ENCODE measurements around the gene FLNB. TPM values are rescaled to one million over a fixed set of nuclear protein-coding genes. Genes with fewer than 3 reads are reported as not detected.

FLNB gene
- total and polyA plus RNA-seq, 9 of the 15 experiments (the other 6 are each of a cell fraction or from before 2014, with no cell fraction given): 9.4 to 48.1 (median 25.6) TPM

DNA sequence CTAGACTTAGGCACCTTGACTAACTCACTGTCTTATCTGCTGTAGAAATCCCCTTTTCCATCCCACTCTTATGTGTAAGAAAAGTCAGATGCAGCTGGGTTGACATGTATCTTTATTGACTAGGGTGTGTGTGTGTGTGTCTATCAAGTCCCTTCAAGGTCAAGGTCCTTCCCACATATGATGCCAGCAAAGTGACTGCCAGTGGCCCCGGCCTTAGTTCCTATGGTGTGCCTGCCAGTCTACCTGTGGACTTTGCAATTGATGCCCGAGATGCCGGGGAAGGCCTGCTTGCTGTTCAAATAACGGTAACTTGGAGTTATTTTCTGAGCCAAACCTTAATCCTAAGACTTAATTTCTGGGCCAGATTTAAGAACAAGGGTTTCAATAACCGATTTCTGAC, 126.2 kb downstream of the FLNB start:
- DNase-seq (ENCODE audit: extremely low read depth in 1 of 4, low spot score in 3 of 4) (no peak), FAIRE-seq (no peak), ATAC-seq (no peak)
- Histone ChIP-seq H3K9me1 (ENCODE audit: control insufficient read depth, insufficient read depth, low read length) (no peaks in the 10 kb centered on the region), H3K4me1 (replicated peaks in 1 of 2; ENCODE audit: control insufficient read depth in 2 of 2, insufficient read depth in 2 of 2, low read length in 2 of 2) (peaks cover 0 to 3% of the 10 kb centered on the region in 2 experiments; a peak in 1 of 5 replicates), H3K27me3 (ENCODE audit: control insufficient read depth in 2 of 2, insufficient read depth in 2 of 2, low read length in 2 of 2) (no peaks in the 10 kb centered on the region), H3K36me3 (ENCODE audit: control insufficient read depth, insufficient read depth, low read length) (peaks cover 49% of the 10 kb centered on the region; the same call in 2 of the 3 replicates), H2AFZ (ENCODE audit: low read depth, low read length) (no peak overlapping the region), H3K4me3 (no peak overlapping the region), H3K9me3 (replicated peaks; ENCODE audit: control insufficient read depth, insufficient read depth, low read depth, low read length) (no peaks in the 10 kb centered on the region), H3K4me2 (ENCODE audit: insufficient read depth, low read length) (no peak overlapping the region), H3K9ac (ENCODE audit: insufficient read depth in 1 of 2, low read depth in 2 of 2, low read length in 2 of 2) (no peak overlapping the region), H3K79me2 (ENCODE audit: control insufficient read depth, insufficient read depth, low read length) (no peaks in the 10 kb centered on the region), H3K27ac (ENCODE audit: extremely low read depth, low read depth, low read length) (no peak overlapping the region), H4K20me1 (replicated peaks; ENCODE audit: control insufficient read depth, insufficient read depth, low read length) (no peaks in the 10 kb centered on the region)
- ChIA-PET POLR2A (no interaction called here), CTCF (ENCODE audit: low intra/inter-chr PET ratio) (no interaction called here)
- TF ChIP-seq, protein P1, sequence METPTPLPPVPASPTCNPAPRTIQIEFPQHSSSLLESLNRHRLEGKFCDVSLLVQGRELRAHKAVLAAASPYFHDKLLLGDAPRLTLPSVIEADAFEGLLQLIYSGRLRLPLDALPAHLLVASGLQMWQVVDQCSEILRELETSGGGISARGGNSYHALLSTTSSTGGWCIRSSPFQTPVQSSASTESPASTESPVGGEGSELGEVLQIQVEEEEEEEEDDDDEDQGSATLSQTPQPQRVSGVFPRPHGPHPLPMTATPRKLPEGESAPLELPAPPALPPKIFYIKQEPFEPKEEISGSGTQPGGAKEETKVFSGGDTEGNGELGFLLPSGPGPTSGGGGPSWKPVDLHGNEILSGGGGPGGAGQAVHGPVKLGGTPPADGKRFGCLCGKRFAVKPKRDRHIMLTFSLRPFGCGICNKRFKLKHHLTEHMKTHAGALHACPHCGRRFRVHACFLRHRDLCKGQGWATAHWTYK (CRISPR knock-in tag; IDR thresholded peaks at IDR 0.05): no peak
- TF ChIP-seq ZNF175 (CRISPR knock-in tag; IDR thresholded peaks at IDR 0.05; ENCODE audit: low read depth) (no peak), FOXM1 (IDR thresholded peaks at IDR 0.05; ENCODE audit: low read depth) (no peak), FOXM1 (CRISPR knock-in tag; IDR thresholded peaks at IDR 0.05; ENCODE audit: low read depth) (no peak), HMBOX1 (IDR thresholded peaks at IDR 0.05) (no peak), ZNF778 (CRISPR knock-in tag; IDR thresholded peaks at IDR 0.05) (no peak), HEY1 (CRISPR knock-in tag; IDR thresholded peaks at IDR 0.05; ENCODE audit: borderline replicate concordance) (no peak), PTRF (tag; IDR thresholded peaks at IDR 0.05) (no peak), ZNF785 (CRISPR knock-in tag; IDR thresholded peaks at IDR 0.05) (no peak), ZNF274 (IDR thresholded peaks at IDR 0.05; ENCODE audit: borderline replicate concordance, low read depth, low read length) (no peak), ATF7 (IDR thresholded peaks at IDR 0.05) (no peak), DNMT1 (IDR thresholded peaks at IDR 0.05) (no peak), NR3C1 (CRISPR knock-in tag; IDR thresholded peaks at IDR 0.05) (no peak)
- in situ Hi-C loops (cut with MboI) (no loop called here), intact Hi-C loops (cut with micrococcal nuclease) (no loop called here)
- 83% methylated on average over 4 of the region's 5 CpGs for WGBS (ENCODE audit: insufficient coverage, low coverage, missing lambda C conversion rate)
- BruUV-seq (replicated peaks): no TSS peak

All from K562 (cell line).